ENCODE results near the gene MAP2K2. TPM values are rescaled to one million over a fixed set of nuclear protein-coding genes. Genes with fewer than 3 reads are reported as not detected.

The MAP2K2 gene
- total and polyA plus RNA-seq, 9 of the 15 experiments (the other 6 are each of a cell fraction or from before 2014, with no cell fraction given) = 1.0 to 151 (median 58.3) TPM

GRCh38 chr19:4060621-4061177, 63.2 kb downstream of the MAP2K2 start (continued):
- TF ChIP-seq RERE (CRISPR knock-in tag; IDR thresholded peaks at IDR 0.05; ENCODE audit: borderline replicate concordance) = 0 out of 2 replicates have a peak, but pooled peaks have one; percentile 30
- TF ChIP-seq, protein P1, sequence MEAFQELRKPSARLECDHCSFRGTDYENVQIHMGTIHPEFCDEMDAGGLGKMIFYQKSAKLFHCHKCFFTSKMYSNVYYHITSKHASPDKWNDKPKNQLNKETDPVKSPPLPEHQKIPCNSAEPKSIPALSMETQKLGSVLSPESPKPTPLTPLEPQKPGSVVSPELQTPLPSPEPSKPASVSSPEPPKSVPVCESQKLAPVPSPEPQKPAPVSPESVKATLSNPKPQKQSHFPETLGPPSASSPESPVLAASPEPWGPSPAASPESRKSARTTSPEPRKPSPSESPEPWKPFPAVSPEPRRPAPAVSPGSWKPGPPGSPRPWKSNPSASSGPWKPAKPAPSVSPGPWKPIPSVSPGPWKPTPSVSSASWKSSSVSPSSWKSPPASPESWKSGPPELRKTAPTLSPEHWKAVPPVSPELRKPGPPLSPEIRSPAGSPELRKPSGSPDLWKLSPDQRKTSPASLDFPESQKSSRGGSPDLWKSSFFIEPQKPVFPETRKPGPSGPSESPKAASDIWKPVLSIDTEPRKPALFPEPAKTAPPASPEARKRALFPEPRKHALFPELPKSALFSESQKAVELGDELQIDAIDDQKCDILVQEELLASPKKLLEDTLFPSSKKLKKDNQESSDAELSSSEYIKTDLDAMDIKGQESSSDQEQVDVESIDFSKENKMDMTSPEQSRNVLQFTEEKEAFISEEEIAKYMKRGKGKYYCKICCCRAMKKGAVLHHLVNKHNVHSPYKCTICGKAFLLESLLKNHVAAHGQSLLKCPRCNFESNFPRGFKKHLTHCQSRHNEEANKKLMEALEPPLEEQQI (IDR thresholded peaks at IDR 0.05) = no peak
- TF ChIP-seq SRSF1 (IDR thresholded peaks at IDR 0.05; ENCODE audit: low read depth, low read length) = no peak
- TF ChIP-seq ZNF77 (CRISPR knock-in tag; IDR thresholded peaks at IDR 0.05) = no peak
- TF ChIP-seq ZNF76 (CRISPR knock-in tag; IDR thresholded peaks at IDR 0.05; ENCODE audit: borderline replicate concordance) = no peak
- TF ChIP-seq SLC30A9 (CRISPR knock-in tag; IDR thresholded peaks at IDR 0.05) = no peak
- no peak for TF ChIP-seq HNRNPH1 (optimal IDR thresholded peaks at IDR 0.05; ENCODE audit: low read depth, low read length)
- TF ChIP-seq ESRRA (IDR thresholded peaks at IDR 0.05; ENCODE audit: borderline replicate concordance, low read depth) = peak; percentile 60; the same call in 1 of the 2 replicates
- TF ChIP-seq TFE3 (CRISPR knock-in tag; IDR thresholded peaks at IDR 0.05) = no peak
- TF ChIP-seq FOXK2 (conservative IDR thresholded peaks at IDR 0.05 in 1 of 2, IDR thresholded peaks at IDR 0.05 in 1 of 2; ENCODE audit: low read depth in 2 of 2) = no peak
- no peak for TF ChIP-seq HNRNPK (IDR thresholded peaks at IDR 0.05; ENCODE audit: low read depth, low read length, poor library complexity, severe bottlenecking)
- TF ChIP-seq HEY1 (CRISPR knock-in tag; IDR thresholded peaks at IDR 0.05; ENCODE audit: borderline replicate concordance) = no peak
